GM12864 (cell line): ENCODE data around the gene DSPP.

ENCODE experiments used
- DNase-seq: peaks from one replicate; pipeline ENCODE4 v3.0.0-alpha.2; 2011; ENCODE audit warnings: low read depth
- H3K4me3 ChIP-seq: 2 replicates; pipeline ENCODE4 v1.5.1; 2011; ENCODE audit warnings: mild to moderate bottlenecking, low read depth, low read length, control low read depth
- TF ChIP-seq, protein P1 (sequence below): IDR thresholded peaks from 2 replicates; pipeline ENCODE4 v1.5.1; 2011; ENCODE audit warnings: low read depth, mild to moderate bottlenecking, moderate library complexity, low read length, control low read depth, inconsistent platforms; ENCODE audit errors: missing control alignments

Gene DSPP

DNA sequence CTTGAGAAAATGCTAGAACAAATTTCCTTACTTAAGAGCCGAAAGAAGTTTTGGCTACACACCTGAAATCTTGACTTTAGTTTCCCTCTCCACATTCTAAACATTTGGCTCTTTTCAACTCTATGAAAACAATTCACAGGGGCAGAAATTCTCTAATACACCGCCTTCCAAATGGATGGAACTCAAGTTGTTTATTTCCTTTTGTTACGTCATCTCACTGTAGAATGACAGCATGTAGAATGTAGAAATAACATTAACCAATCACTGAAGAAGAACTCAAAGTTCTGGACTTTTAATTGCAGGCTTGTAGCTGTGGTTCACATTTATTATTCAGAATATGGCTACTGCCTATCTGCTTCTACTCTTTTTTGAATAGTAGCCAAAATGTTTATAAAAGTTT, 43.6 kb downstream of the DSPP start:
- no peak for DNase-seq
- TF ChIP-seq, protein P1, sequence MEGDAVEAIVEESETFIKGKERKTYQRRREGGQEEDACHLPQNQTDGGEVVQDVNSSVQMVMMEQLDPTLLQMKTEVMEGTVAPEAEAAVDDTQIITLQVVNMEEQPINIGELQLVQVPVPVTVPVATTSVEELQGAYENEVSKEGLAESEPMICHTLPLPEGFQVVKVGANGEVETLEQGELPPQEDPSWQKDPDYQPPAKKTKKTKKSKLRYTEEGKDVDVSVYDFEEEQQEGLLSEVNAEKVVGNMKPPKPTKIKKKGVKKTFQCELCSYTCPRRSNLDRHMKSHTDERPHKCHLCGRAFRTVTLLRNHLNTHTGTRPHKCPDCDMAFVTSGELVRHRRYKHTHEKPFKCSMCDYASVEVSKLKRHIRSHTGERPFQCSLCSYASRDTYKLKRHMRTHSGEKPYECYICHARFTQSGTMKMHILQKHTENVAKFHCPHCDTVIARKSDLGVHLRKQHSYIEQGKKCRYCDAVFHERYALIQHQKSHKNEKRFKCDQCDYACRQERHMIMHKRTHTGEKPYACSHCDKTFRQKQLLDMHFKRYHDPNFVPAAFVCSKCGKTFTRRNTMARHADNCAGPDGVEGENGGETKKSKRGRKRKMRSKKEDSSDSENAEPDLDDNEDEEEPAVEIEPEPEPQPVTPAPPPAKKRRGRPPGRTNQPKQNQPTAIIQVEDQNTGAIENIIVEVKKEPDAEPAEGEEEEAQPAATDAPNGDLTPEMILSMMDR: no peak

DNA sequence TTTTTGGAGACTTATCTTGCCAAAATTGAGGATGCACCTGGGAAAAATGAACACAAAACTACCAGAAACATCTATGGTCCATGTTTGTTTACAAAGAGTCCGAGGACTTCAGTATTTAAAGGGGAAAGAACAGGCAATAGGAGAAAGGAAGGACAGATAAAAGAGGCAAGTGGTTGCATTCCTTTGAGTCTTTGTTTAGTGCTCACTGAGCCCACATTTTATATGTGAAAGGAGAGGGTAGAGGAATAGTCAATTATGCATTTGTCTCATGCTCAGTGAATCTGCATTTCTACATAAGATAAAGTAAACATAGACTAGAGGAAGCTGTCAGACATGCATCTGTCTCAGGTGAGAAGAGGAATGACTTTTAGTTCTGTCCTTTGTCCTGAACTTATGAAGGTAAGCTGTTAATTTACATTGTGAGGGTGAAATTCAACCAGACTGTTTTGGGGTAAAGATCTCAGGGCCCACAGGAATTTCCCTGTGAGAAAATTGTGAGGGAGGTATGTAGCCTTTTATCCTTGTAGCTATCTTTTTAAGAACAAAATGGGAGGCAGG, 46.2 kb downstream of the DSPP start:
- DNase-seq: no peak
- TF ChIP-seq, protein P1: no peak
- no peak overlapping the region for H3K4me3 ChIP-seq

More for the DNA sequence above, 43.6 kb downstream of the DSPP start:
- H3K4me3 ChIP-seq: no peak overlapping the region

DNA sequence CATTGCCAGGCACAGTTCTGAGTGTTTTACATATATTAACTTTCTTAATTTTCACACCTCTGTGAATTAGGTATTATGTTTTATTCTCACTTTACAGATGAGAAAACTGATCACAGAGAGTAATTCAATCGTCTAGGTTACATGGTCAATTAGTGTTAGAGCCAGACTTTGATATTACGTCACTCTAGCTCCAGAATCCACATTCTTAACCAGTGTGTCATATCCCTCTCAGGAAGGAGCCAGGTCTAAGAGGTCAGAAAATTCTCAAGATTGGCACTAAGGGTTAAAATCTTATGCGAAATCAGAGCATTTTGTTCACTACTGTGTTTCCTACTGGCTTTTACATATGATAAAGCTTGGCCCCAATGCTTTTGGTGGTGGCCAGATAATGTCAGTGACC, 49.2 kb downstream of the DSPP start:
- H3K4me3 ChIP-seq: no peak overlapping the region
- DNase-seq: no peak
- TF ChIP-seq, protein P1: no peak

- TF ChIP-seq, protein P1: no peak
- H3K4me3 ChIP-seq: no peak overlapping the region
- DNase-seq: no peak
These were observed 51.1 kb downstream of the DSPP start for GRCh38 chr4:87659247-87659931.

DNA sequence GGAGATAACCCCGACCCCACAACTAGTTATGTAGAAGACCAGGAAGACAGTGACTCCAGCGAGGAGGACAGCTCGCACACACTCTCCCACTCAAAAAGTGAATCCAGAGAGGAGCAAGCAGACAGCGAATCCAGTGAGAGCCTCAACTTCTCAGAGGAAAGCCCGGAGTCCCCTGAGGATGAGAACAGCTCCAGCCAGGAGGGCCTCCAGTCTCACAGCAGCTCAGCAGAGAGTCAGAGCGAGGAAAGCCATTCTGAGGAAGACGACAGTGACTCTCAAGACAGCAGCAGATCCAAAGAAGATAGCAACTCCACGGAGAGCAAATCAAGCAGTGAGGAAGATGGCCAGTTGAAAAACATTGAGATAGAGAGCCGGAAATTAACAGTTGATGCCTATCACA, 54.5 kb downstream of the DSPP start:
- no peak overlapping the region for H3K4me3 ChIP-seq
- TF ChIP-seq, protein P1: no peak
- DNase-seq: no peak
